ENCODE measurements around the gene CPNE9.
A peak's percentile ranks its signal among the peaks of the same experiment; 100 is the strongest.

CPNE9 gene

GRCh38 chr3:9703736-9704346 is at the start of gene CPNE9:
Gene CPNE9, plus strand, starts transcription at chr3:9703833. Its CDS starts 164 bp downstream, at chr3:9703997.
- peak; percentile 3 for DNase-seq

- DNase-seq: no peak
These were observed 43.8 kb upstream of the CPNE9 start for GRCh38 chr3:9659849-9660248.

GRCh38 chr3:9660972-9661371 is 42.7 kb upstream of the CPNE9 start:
- no peak for DNase-seq

GRCh38 chr3:9664119-9664751 is 39.4 kb upstream of the CPNE9 start:
- DNase-seq: no peak

GRCh38 chr3:9666704-9667445 is 36.8 kb upstream of the CPNE9 start:
- no peak for DNase-seq

- DNase-seq: no peak
These were observed 34.4 kb upstream of the CPNE9 start for GRCh38 chr3:9669277-9669676.

GRCh38 chr3:9669720-9670432 is 33.8 kb upstream of the CPNE9 start:
- no peak for DNase-seq

- no peak for DNase-seq
These were observed 30.6 kb upstream of the CPNE9 start for GRCh38 chr3:9673082-9673481.

GRCh38 chr3:9673752-9674151 is 29.9 kb upstream of the CPNE9 start:
- no peak for DNase-seq

GRCh38 chr3:9675736-9676290 is 27.8 kb upstream of the CPNE9 start:
- no peak for DNase-seq

GRCh38 chr3:9676785-9677184 is 26.8 kb upstream of the CPNE9 start:
- no peak for DNase-seq

GRCh38 chr3:9678493-9678892 is 25.1 kb upstream of the CPNE9 start:
- DNase-seq: no peak

- DNase-seq: no peak
These were observed 24.1 kb upstream of the CPNE9 start for GRCh38 chr3:9679476-9680080.

- no peak for DNase-seq
These were observed 22.5 kb upstream of the CPNE9 start for GRCh38 chr3:9681011-9681722.

- no peak for DNase-seq
These were observed 21.9 kb upstream of the CPNE9 start for GRCh38 chr3:9681723-9682081.

- no peak for DNase-seq
These were observed 21.5 kb upstream of the CPNE9 start for GRCh38 chr3:9682096-9682495.

- no peak for DNase-seq
These were observed 20.2 kb upstream of the CPNE9 start for GRCh38 chr3:9683426-9683825.

- DNase-seq: no peak
These were observed 18.2 kb upstream of the CPNE9 start for GRCh38 chr3:9685216-9686049.

GRCh38 chr3:9686050-9686550 is 17.5 kb upstream of the CPNE9 start:
- DNase-seq: no peak

GRCh38 chr3:9686703-9687102 is 16.9 kb upstream of the CPNE9 start:
- no peak for DNase-seq

- DNase-seq: no peak
These were observed 16.1 kb upstream of the CPNE9 start for GRCh38 chr3:9687514-9687913.

Data from NCI-H510A treated with DMSO at 0.1 percent for 48 hours (cell line).